OCI-LY7 (cell line): Measurements from ENCODE around the gene PRRC1. TPM values are rescaled to one million over a fixed set of nuclear protein-coding genes. Genes with fewer than 3 reads are reported as not detected.

Experiments used
- BruUV-seq: library from RNA; stranded (reverse); fragments of 400-500 nt; replicated peaks from 2 replicates; lab custom pipeline; 2021; lab: Mats Ljungman, UMichigan
- CTCF ChIA-PET: fragments of 300-600 bp; sonication (Branson Sonifier 250); formaldehyde crosslinking; loops from one replicate; lab custom pipeline; 2022; ENCODE audit warnings: antibody characterized with exemption; ENCODE audit not compliant: unreplicated experiment; lab: Charles Lee
- POLR2A ChIA-PET: fragments of 300-600 bp; sonication (Branson Sonifier 250); formaldehyde crosslinking; loops from one replicate; lab custom pipeline; 2022; ENCODE audit warnings: antibody characterized with exemption; lab: Charles Lee
- DNase-seq: peaks from one replicate; pipeline ENCODE4 v3.0.0-alpha.2; 2015; ENCODE audit warnings: low spot score
- H2AFZ ChIP-seq: fragments of 200-600 bp; sonication (generic), shearing (Covaris generic); 2 replicates; pipeline ENCODE4 v1.6.1; 2014; ENCODE audit warnings: mild to moderate bottlenecking, antibody characterized with exemption, low read length, moderate library complexity
- H3K27ac ChIP-seq: fragments of 200-600 bp; sonication (generic); 2 replicates; pipeline ENCODE4 v1.5.1; 2014; ENCODE audit warnings: mixed run types, low read depth, mild to moderate bottlenecking, moderate library complexity, low read length, inconsistent platforms; ENCODE audit not compliant: poor library complexity, severe bottlenecking
- H3K36me3 ChIP-seq: fragments of 200-600 bp; sonication (generic); 2 replicates; pipeline ENCODE4 v1.6.1; 2014; ENCODE audit warnings: mild to moderate bottlenecking, antibody characterized with exemption, low read length, moderate library complexity, mixed read lengths; ENCODE audit not compliant: insufficient read depth
- H3K4me1 ChIP-seq: fragments of 200-600 bp; sonication (generic); 2 replicates; pipeline ENCODE4 v1.5.1; 2014; ENCODE audit warnings: mild to moderate bottlenecking, low read length; ENCODE audit not compliant: insufficient read depth, poor library complexity, severe bottlenecking
- H3K4me2 ChIP-seq: fragments of 200-600 bp; sonication (generic); 2 replicates; pipeline ENCODE4 v1.6.1; 2014; ENCODE audit warnings: mild to moderate bottlenecking, low read length
- H3K4me3 ChIP-seq: fragments of 200-600 bp; sonication (generic); 2 replicates; pipeline ENCODE4 v1.5.1; 2014; ENCODE audit warnings: mild to moderate bottlenecking, low read depth, low read length; ENCODE audit not compliant: poor library complexity, severe bottlenecking
- H3K79me2 ChIP-seq: fragments of 200-600 bp; sonication (generic); 2 replicates; pipeline ENCODE4 v1.6.1; 2016; ENCODE audit warnings: low read depth, mild to moderate bottlenecking, low read length, moderate library complexity, mixed read lengths; ENCODE audit not compliant: insufficient read depth
- H3K9me2 ChIP-seq: fragments of 200-600 bp; sonication (generic); 2 replicates; pipeline ENCODE4 v1.6.1; 2016; ENCODE audit warnings: mild to moderate bottlenecking, low read length, mixed read lengths; ENCODE audit not compliant: insufficient read depth
- H3K9me3 ChIP-seq: fragments of 200-600 bp; sonication (generic); 2 replicates; pipeline ENCODE4 v1.6.1; 2014; ENCODE audit warnings: mild to moderate bottlenecking, mixed run types, low read length, mixed read lengths
- H4K20me1 ChIP-seq: fragments of 200-600 bp; sonication (generic); 2 replicates; pipeline ENCODE4 v1.6.1; 2014; ENCODE audit warnings: mild to moderate bottlenecking, antibody characterized with exemption, low read length, moderate library complexity, mixed read lengths; ENCODE audit not compliant: insufficient read depth
- EZH2phosphoT487 ChIP-seq: fragments of 200-600 bp; sonication (generic); IDR thresholded peaks from 2 replicates; pipeline ENCODE4 v1.6.1; 2018; ENCODE audit warnings: low read depth, borderline replicate concordance, mild to moderate bottlenecking, mixed run types, antibody characterized with exemption, low read length, moderate library complexity, mixed read lengths
- intact Hi-C: fragments of 100-400 bp; cut with micrococcal nuclease; formaldehyde crosslinking; loops from one replicate; pipeline ENCODE4 v1.10.0; 2022; ENCODE audit not compliant: unreplicated experiment
- total RNA-seq, 2 experiments: library from RNA; depleted of rRNA in 1 of 2; stranded (reverse); fragments of >200 nt in 1 of 2; shearing (Covaris generic) in 1 of 2; gene quantifications; 2 replicates each; pipeline ENCODE4 v1.2.3, GENCODE V29; 2014 to 2022
- TF ChIP-seq, protein P1 (sequence below): fragments of 200-600 bp; sonication (generic); conservative IDR thresholded peaks from 2 replicates; pipeline ENCODE4 v1.5.1; 2014; ENCODE audit warnings: mild to moderate bottlenecking, antibody characterized with exemption, low read length, moderate library complexity, mixed read lengths

Gene PRRC1
- total RNA-seq, 2 experiments from 2014 or later = 32.7 to 46.5 TPM

DNA sequence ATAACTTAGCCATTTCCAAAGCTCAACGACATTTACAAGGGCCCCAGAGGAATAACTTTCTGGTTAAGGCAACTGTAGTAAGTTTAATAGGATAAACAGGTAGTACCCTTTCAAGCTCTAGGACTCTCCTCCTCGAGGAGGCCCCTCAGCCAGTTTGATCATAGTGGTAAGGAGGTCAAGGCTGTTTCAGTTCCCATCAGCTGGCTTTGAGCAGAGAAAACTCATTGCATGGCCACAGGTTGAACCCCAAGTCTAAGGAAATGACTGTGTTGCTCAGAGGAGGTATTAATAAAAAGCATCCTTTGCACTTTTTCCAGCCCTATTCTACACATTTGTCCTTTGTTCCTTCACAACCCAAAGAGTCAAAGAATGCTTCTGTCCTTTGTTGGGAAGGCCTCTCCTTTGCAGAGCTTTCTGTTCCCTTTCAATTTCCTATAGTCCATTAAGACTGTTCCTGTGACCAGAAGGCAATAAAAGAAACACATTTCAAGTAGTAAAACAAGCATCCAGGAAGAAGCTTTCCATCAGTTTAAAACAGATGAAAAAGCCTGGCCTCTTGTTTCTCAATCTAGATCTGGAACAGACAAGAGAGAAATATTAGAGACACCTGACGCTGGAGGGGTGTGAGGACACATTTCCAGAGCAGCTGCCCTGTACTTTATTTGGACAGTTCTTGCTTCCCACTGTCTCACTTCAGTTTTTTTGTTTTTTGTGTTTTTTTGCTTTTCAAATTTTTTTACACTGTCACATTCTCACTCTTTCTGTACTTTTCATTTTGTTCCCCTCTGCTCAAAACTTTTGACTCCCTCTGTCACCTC is 54.1 kb downstream of the PRRC1 start:
- no TSS peak for BruUV-seq

DNA sequence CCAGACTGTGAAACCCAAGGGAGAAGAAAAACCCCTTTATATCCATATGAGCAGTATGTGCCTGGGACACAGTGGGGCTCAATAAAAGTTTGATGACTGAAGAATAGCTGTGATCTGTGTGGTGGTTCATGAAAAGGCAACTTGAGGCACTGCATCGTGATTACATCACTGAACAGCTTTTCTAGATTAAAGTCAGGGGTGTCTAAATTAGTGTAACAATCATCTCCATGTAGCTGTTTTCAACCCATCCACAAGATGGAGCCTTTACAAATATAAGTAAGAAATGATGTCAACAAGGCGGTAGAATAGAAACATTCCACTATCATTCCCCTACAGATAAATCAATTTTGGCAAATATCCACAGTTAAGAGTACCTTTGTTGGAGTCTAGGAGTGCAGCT is 55.5 kb downstream of the PRRC1 start:
- ChIA-PET CTCF (interaction anchor here (0.6 kb wide), 1 partner anchor 111 kb away, joined by 3 read pairs; no protein-coding TSS in a partner anchor), POLR2A (no interaction called here)
- intact Hi-C loops = no loop called here
- H3K27ac ChIP-seq = no peak overlapping the region
- no peaks in the 10 kb centered on the region for H3K36me3 ChIP-seq
- no peaks in the 10 kb centered on the region for H4K20me1 ChIP-seq
- no TSS peak for BruUV-seq
- H3K4me1 ChIP-seq = no peaks in the 10 kb centered on the region
- H2AFZ ChIP-seq = no peak overlapping the region
- H3K79me2 ChIP-seq = no peaks in the 10 kb centered on the region
- TF ChIP-seq EZH2phosphoT487 = no peak
- TF ChIP-seq, protein P1, sequence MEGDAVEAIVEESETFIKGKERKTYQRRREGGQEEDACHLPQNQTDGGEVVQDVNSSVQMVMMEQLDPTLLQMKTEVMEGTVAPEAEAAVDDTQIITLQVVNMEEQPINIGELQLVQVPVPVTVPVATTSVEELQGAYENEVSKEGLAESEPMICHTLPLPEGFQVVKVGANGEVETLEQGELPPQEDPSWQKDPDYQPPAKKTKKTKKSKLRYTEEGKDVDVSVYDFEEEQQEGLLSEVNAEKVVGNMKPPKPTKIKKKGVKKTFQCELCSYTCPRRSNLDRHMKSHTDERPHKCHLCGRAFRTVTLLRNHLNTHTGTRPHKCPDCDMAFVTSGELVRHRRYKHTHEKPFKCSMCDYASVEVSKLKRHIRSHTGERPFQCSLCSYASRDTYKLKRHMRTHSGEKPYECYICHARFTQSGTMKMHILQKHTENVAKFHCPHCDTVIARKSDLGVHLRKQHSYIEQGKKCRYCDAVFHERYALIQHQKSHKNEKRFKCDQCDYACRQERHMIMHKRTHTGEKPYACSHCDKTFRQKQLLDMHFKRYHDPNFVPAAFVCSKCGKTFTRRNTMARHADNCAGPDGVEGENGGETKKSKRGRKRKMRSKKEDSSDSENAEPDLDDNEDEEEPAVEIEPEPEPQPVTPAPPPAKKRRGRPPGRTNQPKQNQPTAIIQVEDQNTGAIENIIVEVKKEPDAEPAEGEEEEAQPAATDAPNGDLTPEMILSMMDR = peak; percentile 69
- H3K4me3 ChIP-seq = no peak overlapping the region
- no peaks in the 10 kb centered on the region for H3K9me2 ChIP-seq
- H3K4me2 ChIP-seq = no peak overlapping the region
- H3K9me3 ChIP-seq = 0 out of 2 replicates have a peak, but pooled peaks cover 7% of the 10 kb centered on the region
- peak; percentile 21 for DNase-seq

More for the DNA sequence above, 54.1 kb downstream of the PRRC1 start:
- no peaks in the 10 kb centered on the region for H3K36me3 ChIP-seq
- H3K4me1 ChIP-seq = no peaks in the 10 kb centered on the region
- H3K9me2 ChIP-seq = no peaks in the 10 kb centered on the region
- no peaks in the 10 kb centered on the region for H3K79me2 ChIP-seq
- intact Hi-C loops = no loop called here
- ChIA-PET POLR2A (interaction anchor here (0.6 to 1.6 kb wide), 8 partner anchors 9 to 328 kb away, joined by 3 to 5 read pairs (median 4); no protein-coding TSS in a partner anchor), CTCF (no interaction called here)
- H2AFZ ChIP-seq = no peak overlapping the region
- H3K27ac ChIP-seq = no peak overlapping the region
- no peak for DNase-seq
- no peaks in the 10 kb centered on the region for H4K20me1 ChIP-seq
- H3K4me2 ChIP-seq = no peak overlapping the region
- TF ChIP-seq EZH2phosphoT487 = no peak
- TF ChIP-seq, protein P1 = no peak
- no peak overlapping the region for H3K4me3 ChIP-seq
- 0 out of 2 replicates have a peak, but pooled peaks cover 7% of the 10 kb centered on the region for H3K9me3 ChIP-seq
